ENCODE results near the gene TRIM8.

The TRIM8 gene

DNA sequence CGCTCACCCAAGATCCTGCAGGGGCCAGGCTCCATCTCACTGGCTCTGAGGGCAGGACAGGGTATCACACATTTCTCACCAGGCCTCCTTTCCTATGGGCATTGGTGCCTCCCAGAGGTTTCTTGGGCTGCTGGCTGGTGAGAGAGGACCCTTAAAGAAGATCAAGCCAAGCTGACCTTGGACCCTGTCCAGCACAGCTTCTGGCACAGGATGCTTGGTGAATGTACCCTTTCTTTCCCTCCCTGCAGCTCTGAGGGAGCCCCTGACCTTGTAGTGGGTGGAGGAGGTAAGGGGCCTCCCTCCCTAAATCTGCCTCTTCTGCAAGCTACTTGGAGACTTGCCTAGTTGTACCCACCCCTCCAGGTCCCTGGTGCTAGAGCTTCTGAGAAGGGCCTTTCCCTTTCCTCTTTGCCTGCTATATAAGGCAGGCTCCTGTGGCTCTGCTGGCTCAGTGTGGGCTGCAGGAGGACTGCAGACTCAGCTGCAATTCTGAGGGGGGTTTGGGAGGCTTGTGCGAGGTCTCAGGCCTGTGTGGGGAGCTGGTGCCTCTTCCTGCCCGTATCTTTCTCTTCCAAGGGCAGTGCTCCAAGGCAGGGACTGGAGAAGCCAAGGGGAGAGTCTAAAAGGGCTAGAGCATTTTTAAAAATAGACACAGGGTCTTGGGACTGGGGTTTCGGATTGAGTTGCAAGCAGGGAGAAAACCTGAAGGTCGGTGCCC, 11.7 kb upstream of the TRIM8 start:
- H3K27me3 Mint-ChIP-seq: no peaks in the 10 kb centered on the region
- H3K4me3 Mint-ChIP-seq: no peak overlapping the region
- H3K4me1 Mint-ChIP-seq: peaks cover 48% of the 10 kb centered on the region
- CTCF ChIA-PET: interaction anchor here (1.2 kb wide), 1 partner anchor 10 kb away, joined by 3 read pairs; no protein-coding TSS in a partner anchor
- no peak for DNase-seq
- peaks cover 8% of the 10 kb centered on the region for H3K36me3 Mint-ChIP-seq
- H3K9me3 Mint-ChIP-seq: no peaks in the 10 kb centered on the region
- H3K27ac Mint-ChIP-seq: peak overlapping the region; percentile 49

DNA sequence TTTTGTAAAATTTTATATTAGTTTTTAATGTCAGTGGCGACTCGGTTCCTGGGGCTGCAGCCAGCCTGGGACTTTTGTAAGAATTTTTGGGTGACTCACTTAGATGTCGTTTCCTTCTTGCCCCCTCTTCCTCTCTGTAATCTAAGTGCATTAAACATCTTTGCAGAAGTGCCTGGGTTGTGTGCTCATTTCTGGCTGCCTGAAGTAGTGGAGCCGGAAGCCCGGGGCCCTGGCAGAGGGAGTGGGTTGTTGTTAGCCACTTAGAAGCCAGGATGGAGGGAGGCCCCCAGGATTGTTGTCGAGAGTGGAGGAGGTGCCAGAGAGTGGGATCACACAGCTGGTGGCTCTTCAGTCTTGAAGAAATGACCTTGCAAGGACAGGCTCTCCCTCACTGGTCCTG, 11.0 kb upstream of the TRIM8 start:
- no peak for DNase-seq
- CTCF ChIA-PET: no interaction called here
- Mint-ChIP-seq H3K4me3 (no peak overlapping the region), H3K4me1 (peaks cover 50% of the 10 kb centered on the region), H3K9me3 (no peaks in the 10 kb centered on the region), H3K36me3 (peaks cover 8% of the 10 kb centered on the region), H3K27me3 (peaks cover 2% of the 10 kb centered on the region), H3K27ac (peak overlapping the region; percentile 78)

DNA sequence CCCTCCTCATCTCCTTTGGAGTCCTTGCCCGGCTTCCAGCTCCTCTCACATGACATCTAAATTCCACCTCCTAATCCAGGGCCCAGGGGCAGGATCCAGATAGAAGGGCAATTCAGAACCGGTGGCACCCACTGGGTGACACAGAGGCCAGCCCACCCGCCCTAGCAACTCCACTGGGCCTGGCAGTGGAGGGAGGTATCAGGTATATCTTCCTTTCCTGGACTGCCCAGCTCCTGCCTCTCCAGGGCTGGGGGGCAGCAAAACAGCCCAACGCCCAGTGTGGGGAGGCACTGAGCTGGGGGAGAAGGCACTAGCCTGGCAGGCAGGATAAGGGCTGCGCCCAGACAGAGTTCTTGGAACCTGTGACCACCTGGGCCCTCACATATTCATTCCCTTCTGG, 10.4 kb upstream of the TRIM8 start:
- CTCF ChIA-PET: no interaction called here
- H3K4me3 Mint-ChIP-seq: no peak overlapping the region
- peak overlapping the region; percentile 78 for H3K27ac Mint-ChIP-seq
- H3K27me3 Mint-ChIP-seq: peaks cover 8% of the 10 kb centered on the region
- DNase-seq: no peak
- no peaks in the 10 kb centered on the region for H3K9me3 Mint-ChIP-seq
- H3K36me3 Mint-ChIP-seq: peaks cover 8% of the 10 kb centered on the region
- H3K4me1 Mint-ChIP-seq: peaks cover 56% of the 10 kb centered on the region

DNA sequence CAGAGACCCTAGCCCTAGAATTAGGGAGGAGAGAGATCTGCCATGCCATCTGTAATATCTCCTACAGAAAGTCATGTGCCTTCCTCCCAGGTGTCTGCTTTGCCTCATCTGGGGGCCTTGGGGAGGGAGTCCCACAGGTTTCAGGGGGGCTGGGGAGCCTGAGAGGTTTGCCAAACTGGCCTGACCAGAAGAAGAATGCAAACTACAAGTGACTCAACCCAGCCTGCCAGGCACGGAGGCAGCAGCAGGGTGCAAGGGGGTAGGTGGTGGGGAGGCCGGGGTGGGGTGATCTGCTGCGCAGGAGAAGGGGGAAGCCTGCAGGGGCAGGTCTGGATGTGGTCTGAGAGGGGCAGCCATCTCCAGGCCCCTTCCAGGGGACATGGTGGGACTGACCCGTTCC, 9.6 kb upstream of the TRIM8 start:
- Mint-ChIP-seq H3K4me3 (no peak overlapping the region), H3K27ac (peak overlapping the region; percentile 47), H3K27me3 (peaks cover 11% of the 10 kb centered on the region), H3K36me3 (peaks cover 8% of the 10 kb centered on the region), H3K4me1 (peaks cover 56% of the 10 kb centered on the region), H3K9me3 (no peaks in the 10 kb centered on the region)
- CTCF ChIA-PET: no interaction called here
- DNase-seq: no peak

DNA sequence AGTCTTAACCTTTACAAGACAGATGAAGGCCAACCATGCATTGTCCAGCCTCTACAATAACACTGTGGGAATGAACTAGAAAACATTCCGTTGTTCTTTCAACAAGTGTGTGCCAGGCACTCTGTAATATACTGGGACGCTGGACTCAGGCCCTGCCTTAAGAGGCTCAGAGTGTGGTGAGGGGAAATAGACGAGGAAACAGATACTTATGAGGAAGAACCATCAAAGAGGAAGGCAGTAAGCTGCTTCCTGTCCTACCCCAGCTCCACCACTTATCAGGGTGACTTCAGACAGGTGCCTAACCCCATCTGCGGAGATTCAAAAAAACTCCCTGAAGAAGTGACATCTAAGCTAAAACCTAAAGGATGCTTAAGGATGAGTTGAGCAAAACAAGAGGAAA, 8.9 kb upstream of the TRIM8 start:
- Mint-ChIP-seq H3K27ac (peak overlapping the region; percentile 13), H3K4me1 (peaks cover 56% of the 10 kb centered on the region)

DNA sequence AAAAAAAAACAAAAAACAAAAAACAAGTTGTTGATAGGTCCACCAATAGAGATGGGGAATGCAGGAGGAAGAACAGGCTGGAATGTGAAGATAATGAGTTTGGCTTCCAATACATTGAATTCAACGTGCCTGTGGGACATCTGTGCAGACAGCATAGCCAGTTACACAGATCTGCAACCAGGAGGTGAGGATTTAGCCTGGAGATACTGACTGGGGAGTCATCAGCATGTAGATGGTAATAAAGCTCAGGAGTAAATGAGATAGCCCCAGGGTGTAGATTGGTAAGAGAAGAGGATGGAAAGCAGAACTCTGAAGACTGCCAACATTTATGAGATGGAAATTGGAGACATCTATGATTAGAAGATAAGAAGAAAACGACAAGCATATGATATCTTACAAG, 4.7 kb upstream of the TRIM8 start:
- CTCF ChIA-PET: no interaction called here
- Mint-ChIP-seq H3K27ac (no peak overlapping the region), H3K27me3 (peaks cover 15% of the 10 kb centered on the region), H3K9me3 (no peaks in the 10 kb centered on the region), H3K4me3 (no peak overlapping the region), H3K4me1 (peaks cover 38% of the 10 kb centered on the region), H3K36me3 (no peaks in the 10 kb centered on the region)
- DNase-seq: no peak

More for the DNA sequence above, 8.9 kb upstream of the TRIM8 start:
- peaks cover 13% of the 10 kb centered on the region for H3K27me3 Mint-ChIP-seq
- no peak overlapping the region for H3K4me3 Mint-ChIP-seq
- CTCF ChIA-PET: interaction anchor here (0.9 kb wide), 1 partner anchor 9 kb away, joined by 3 read pairs; the partner anchor contains the start of gene TRIM8
- peaks cover 7% of the 10 kb centered on the region for H3K36me3 Mint-ChIP-seq
- H3K9me3 Mint-ChIP-seq: no peaks in the 10 kb centered on the region
- DNase-seq: peak; percentile 49

DNA sequence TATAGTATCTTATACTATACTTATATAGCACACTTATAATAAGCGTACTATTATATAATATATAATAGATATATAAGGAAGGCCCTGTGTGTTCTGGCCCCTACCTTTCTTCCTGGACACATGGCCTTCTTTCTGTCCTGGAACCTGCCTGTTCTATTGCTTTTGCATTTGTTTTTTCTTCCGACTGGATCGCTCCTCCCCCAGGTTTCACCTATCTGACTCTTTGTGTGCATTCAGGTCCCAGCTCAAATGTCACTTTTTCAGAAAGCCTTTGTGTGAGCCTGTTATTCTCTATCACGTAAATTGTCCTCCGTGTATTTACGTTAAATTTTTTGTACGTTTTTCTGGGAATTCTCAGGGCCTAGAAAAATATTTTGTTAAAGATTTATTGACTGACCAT, 2.9 kb upstream of the TRIM8 start:
- Mint-ChIP-seq H3K4me1 (peaks cover 26% of the 10 kb centered on the region), H3K9me3 (no peaks in the 10 kb centered on the region), H3K4me3 (peak overlapping the region; percentile 85), H3K27me3 (peaks cover 15% of the 10 kb centered on the region), H3K27ac (peak overlapping the region; percentile 88), H3K36me3 (peaks cover 10% of the 10 kb centered on the region)
- CTCF ChIA-PET: interaction anchor here (1.3 kb wide), 1 partner anchor 139 kb away, joined by 3 read pairs; the partner anchor contains the start of gene ACTR1A
- no peak for DNase-seq

DNA sequence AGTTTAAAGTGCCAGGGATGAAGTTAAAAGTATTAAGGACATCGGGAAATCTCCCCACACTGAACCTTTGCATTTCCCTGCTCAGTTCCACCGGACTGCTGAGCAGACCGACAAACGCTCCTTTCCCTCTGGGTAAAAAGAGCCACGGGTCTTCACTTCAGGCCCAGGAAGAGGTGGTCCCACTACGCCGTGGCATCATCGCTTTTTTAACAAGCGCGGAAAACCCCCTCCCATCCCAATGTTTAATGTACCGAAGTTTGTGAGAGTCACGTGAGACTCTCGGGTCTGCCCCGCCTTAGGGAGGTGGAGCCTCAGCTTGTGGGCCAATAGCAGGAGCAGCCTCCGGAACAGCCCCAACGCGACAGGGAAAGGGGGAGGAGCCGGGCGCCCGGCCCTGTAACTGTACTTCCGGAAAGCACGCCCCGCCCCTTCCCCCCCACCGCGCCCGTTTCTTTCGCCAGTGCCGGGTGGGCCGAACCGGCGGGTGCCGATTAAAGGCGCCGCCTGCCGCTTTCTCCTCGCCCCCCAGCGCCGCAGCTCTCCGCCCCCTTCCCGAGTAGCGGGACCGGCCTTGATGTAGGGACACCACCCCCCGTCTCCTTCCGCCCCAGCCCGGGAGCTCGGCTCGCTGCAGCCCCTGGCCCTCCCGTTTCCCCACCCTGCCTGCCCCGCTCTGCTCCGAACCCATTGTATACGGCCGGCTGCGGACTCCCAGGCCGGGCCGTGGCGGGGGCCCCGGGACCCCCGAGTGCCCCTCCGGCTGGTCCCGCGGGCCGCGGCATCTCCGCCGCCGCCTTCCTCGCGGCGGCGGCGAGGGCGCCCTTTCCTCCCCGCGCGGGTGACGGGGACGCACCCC, 2.2 kb upstream of the TRIM8 start:
- Mint-ChIP-seq H3K9me3 (no peaks in the 10 kb centered on the region), H3K4me3 (peak overlapping the region; percentile 85), H3K4me1 (peaks cover 29% of the 10 kb centered on the region), H3K27ac (peak overlapping the region; percentile 88), H3K27me3 (peaks cover 15% of the 10 kb centered on the region), H3K36me3 (peaks cover 10% of the 10 kb centered on the region)
- CTCF ChIA-PET: interaction anchor here (0.6 to 1.3 kb wide), 2 partner anchors 10 to 139 kb away, joined by 3 read pairs; partner anchors contain the start of gene ACTR1A
- peak; percentile 99 for DNase-seq

DNA sequence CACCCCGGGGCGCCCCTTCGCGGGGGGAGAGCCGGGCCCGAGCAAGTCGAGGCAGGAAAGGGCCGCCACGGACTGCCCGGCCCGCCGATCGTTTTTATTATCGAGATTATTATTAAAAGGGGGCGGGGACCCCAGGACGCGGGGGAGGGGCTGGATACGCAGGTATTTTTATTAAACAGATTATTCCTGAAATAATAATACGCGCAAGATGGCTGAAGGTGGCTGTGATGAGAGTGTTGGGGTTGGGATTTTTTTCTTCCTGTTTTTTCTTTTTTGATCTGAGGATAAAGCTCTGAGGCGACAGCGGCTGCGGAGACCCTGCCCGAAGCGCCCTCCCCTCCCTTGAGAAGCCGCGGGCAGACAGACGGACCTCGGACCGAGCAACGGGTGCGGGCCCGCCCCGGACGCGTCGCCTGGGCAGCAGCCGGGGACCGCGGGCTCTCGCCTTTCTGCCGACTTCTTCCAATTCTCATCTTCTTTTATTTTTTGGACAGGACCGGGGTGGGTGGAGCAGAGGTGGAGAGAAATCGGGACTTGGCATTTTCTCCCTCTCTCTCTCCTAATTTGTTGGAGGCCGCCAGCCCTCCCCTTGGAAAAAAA, 1.4 kb upstream of the TRIM8 start:
- Mint-ChIP-seq H3K4me1 (peaks cover 36% of the 10 kb centered on the region), H3K4me3 (peak overlapping the region; percentile 87), H3K36me3 (peaks cover 10% of the 10 kb centered on the region), H3K27ac (peak overlapping the region; percentile 94), H3K27me3 (peaks cover 15% of the 10 kb centered on the region), H3K9me3 (no peaks in the 10 kb centered on the region)
- peak; percentile 61 for DNase-seq
- CTCF ChIA-PET: interaction anchor here (1.3 kb wide), 1 partner anchor 140 kb away, joined by 3 read pairs; the partner anchor contains the start of gene ACTR1A

DNA sequence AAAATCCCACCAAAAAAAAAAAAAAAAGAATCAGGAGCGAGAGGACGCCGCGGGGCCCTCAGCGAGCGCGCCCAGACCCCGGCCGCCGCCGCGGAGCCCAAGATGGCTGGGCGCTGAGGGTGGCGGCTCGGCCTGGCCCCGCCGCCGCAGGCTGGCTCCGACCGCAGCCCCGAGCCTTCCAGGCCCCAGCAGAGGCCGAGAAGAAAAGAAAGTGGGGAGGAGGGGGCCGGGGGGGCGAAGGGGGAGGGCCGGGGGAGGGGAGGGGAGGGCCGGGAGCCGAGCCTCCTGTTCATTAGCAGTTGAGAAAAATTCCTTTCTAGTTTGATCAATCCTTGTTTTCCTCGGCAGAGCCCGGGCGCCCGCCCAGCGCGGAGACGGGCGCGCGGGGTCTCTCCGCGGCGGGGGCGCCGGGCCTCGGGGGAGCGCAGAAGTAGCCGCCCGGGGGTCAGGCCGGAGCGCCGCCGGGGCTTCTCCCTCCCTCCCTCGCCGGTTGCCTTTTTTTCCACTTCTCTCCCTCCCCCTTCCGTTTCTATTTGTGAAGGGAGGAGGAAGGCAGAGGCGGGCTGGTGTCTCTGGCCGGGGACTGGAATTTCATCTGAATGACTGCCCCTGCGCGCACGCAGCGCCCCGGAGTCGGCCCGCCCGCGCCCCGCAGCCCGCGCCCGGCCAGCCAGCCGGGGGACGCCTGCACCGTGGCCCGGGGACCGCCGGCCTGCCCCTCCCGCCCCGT, 778 bp upstream of the TRIM8 start:
- peak; percentile 56 for DNase-seq
- peak overlapping the region; percentile 94 for H3K27ac Mint-ChIP-seq
- H3K4me3 Mint-ChIP-seq: peak overlapping the region; percentile 87
- H3K4me1 Mint-ChIP-seq: peaks cover 38% of the 10 kb centered on the region
- H3K36me3 Mint-ChIP-seq: peaks cover 10% of the 10 kb centered on the region
- CTCF ChIA-PET: interaction anchor here (1.1 to 4.1 kb wide), 5 partner anchors 8 to 70 kb away, joined by 3 to 17 read pairs (median 6); partner anchors contain the start of genes ARL3 and SFXN2
- H3K9me3 Mint-ChIP-seq: no peaks in the 10 kb centered on the region
- H3K27me3 Mint-ChIP-seq: peaks cover 10% of the 10 kb centered on the region

DNA sequence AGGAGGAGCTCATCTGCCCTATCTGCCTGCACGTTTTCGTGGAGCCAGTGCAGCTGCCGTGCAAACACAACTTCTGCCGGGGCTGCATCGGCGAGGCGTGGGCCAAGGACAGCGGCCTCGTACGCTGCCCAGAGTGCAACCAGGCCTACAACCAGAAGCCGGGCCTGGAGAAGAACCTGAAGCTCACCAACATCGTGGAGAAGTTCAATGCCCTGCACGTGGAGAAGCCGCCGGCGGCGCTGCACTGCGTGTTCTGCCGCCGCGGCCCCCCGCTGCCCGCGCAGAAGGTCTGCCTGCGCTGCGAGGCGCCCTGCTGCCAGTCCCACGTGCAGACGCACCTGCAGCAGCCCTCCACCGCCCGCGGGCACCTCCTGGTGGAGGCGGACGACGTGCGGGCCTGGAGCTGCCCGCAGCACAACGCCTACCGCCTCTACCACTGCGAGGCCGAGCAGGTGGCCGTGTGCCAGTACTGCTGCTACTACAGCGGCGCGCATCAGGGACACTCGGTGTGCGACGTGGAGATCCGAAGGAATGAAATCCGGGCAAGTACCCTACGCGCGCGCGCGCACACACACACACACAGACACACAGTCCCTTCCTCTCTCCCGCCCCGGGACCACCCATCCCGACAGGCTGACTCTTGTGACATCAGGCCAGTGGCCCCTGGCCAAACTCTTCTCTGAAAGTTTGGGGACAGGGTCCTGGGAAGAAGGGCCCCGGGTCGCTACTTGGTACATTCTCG, 538 bp downstream of the TRIM8 start:
- peak; percentile 84 for DNase-seq
- peaks cover 10% of the 10 kb centered on the region for H3K36me3 Mint-ChIP-seq
- peak overlapping the region; percentile 96 for H3K27ac Mint-ChIP-seq
- H3K4me3 Mint-ChIP-seq: peak overlapping the region; percentile 92
- H3K9me3 Mint-ChIP-seq: no peaks in the 10 kb centered on the region
- CTCF ChIA-PET: interaction anchor here (1.1 to 4.1 kb wide), 9 partner anchors 9 to 69 kb away, joined by 3 to 17 read pairs (median 5); partner anchors contain the start of genes ARL3 and SFXN2
- H3K27me3 Mint-ChIP-seq: peaks cover 4% of the 10 kb centered on the region
- H3K4me1 Mint-ChIP-seq: peaks cover 46% of the 10 kb centered on the region

DNA sequence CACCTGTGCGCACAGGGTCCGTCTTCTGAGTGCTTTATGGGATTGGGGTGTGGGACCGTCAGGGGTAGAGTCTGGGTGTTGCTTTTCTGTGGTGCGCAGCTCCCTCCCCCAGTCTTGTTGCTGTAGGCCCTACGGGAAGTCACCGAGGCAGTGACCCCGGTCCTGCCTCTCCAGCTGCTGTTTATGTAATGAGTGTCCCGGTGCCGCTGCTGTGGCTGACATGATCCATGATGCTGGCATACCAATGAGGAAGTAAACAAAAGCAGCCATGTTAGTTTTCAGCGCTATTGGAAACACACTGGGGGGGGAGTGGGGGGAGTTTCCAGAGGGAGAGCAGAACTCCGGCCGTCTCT, 1.1 kb downstream of the TRIM8 start:
- H3K4me3 Mint-ChIP-seq: peak overlapping the region; percentile 92
- peaks cover 2% of the 10 kb centered on the region for H3K27me3 Mint-ChIP-seq
- H3K27ac Mint-ChIP-seq: peak overlapping the region; percentile 96
- H3K4me1 Mint-ChIP-seq: peaks cover 49% of the 10 kb centered on the region
- DNase-seq: peak; percentile 66
- CTCF ChIA-PET: interaction anchor here (1.1 to 4.1 kb wide), 7 partner anchors 9 to 68 kb away, joined by 4 to 17 read pairs (median 6); partner anchors contain the start of genes ARL3 and SFXN2
- H3K36me3 Mint-ChIP-seq: peaks cover 10% of the 10 kb centered on the region
- H3K9me3 Mint-ChIP-seq: no peaks in the 10 kb centered on the region
